PC-9 (cell line): ENCODE measurements around the gene CERCAM. TPM values are rescaled to one million over a fixed set of nuclear protein-coding genes. Genes with fewer than 3 reads are reported as not detected.
A peak's percentile ranks its signal among the peaks of the same experiment; 100 is the strongest.
"Not testable (repeated sequence)": the region's sequence is repeated elsewhere in the genome, so short reads cannot be mapped to it uniquely, and the experiment has no call there.

Experiments used
- BruUV-seq: library from RNA; stranded (reverse); fragments of 400-500 nt; replicated peaks from 2 replicates; lab custom pipeline; 2021; lab: Mats Ljungman, UMichigan
- CTCF ChIA-PET: fragments of 300-600 bp; sonication (Branson Sonifier 250); formaldehyde crosslinking; loops from one replicate; lab custom pipeline; 2022; ENCODE audit warnings: antibody characterized with exemption; lab: Charles Lee
- POLR2A ChIA-PET: fragments of 300-600 bp; sonication (Branson Sonifier 250); formaldehyde crosslinking; loops from one replicate; lab custom pipeline; 2022; ENCODE audit warnings: antibody characterized with exemption; ENCODE audit not compliant: unreplicated experiment; lab: Charles Lee
- DNase-seq, 2 experiments: peaks; one replicate each; pipeline versions ENCODE4 v3.0.0 to v3.0.0-alpha.2; 2015 to 2022; ENCODE audit warnings: mixed read lengths in 1 of 2
- H2AFZ ChIP-seq: fragments of 200-600 bp; sonication (generic); 2 replicates; pipeline ENCODE4 v1.8.1; 2017; ENCODE audit warnings: antibody characterized with exemption
- H3F3A ChIP-seq: fragments of 200-600 bp; sonication (generic); 2 replicates; pipeline ENCODE4 v1.8.1; 2017; ENCODE audit warnings: antibody characterized with exemption, mild to moderate bottlenecking, low read depth; ENCODE audit not compliant: insufficient read depth
- H3K27ac ChIP-seq: fragments of 200-600 bp; sonication (generic); 2 replicates; pipeline ENCODE4 v1.6.1; 2016; ENCODE audit warnings: mixed run types
- H3K27me3 ChIP-seq: fragments of 200-600 bp; sonication (generic); 2 replicates; pipeline ENCODE4 v1.6.1; 2016; ENCODE audit warnings: low read depth, mixed run types; ENCODE audit not compliant: insufficient read depth
- H3K36me3 ChIP-seq: fragments of 200-600 bp; sonication (generic); 2 replicates; pipeline ENCODE4 v1.6.1; 2016; ENCODE audit warnings: low read depth, mixed run types
- H3K4me1 ChIP-seq: fragments of 200-600 bp; sonication (generic); replicated peaks from 2 replicates; pipeline ENCODE4 v1.6.1; 2016; ENCODE audit warnings: mixed run types; ENCODE audit not compliant: insufficient read depth
- H3K4me2 ChIP-seq: fragments of 200-600 bp; sonication (generic); 2 replicates; pipeline ENCODE4 v1.6.1; 2017; ENCODE audit warnings: mixed run types
- H3K4me3 ChIP-seq: fragments of 200-600 bp; sonication (generic); 2 replicates; pipeline ENCODE4 v1.6.1; 2016; ENCODE audit warnings: mixed run types
- H3K79me2 ChIP-seq: fragments of 200-600 bp; sonication (generic); 2 replicates; pipeline ENCODE4 v1.6.1; 2017; ENCODE audit warnings: low read depth, mixed run types
- H3K9me2 ChIP-seq: fragments of 200-600 bp; sonication (generic); 2 replicates; pipeline ENCODE4 v1.8.1; 2017; ENCODE audit warnings: mild to moderate bottlenecking; ENCODE audit not compliant: insufficient read depth
- H3K9me3 ChIP-seq: fragments of 200-600 bp; sonication (generic); 2 replicates; pipeline ENCODE4 v1.8.1; 2016; ENCODE audit warnings: low read depth; ENCODE audit not compliant: insufficient read depth
- H4K20me1 ChIP-seq: fragments of 200-600 bp; sonication (generic); 2 replicates; pipeline ENCODE4 v1.8.1; 2017; ENCODE audit not compliant: insufficient read depth
- CTCF ChIP-seq: fragments of 200-600 bp; sonication (generic); conservative IDR thresholded peaks from 2 replicates; pipeline ENCODE4 v1.6.1; 2017; ENCODE audit warnings: mixed run types, antibody characterized with exemption, mild to moderate bottlenecking, moderate library complexity
- EZH2 ChIP-seq: fragments of 200-600 bp; sonication (generic); IDR thresholded peaks from 2 replicates; pipeline ENCODE4 v1.8.0; 2017; ENCODE audit warnings: antibody characterized with exemption, low read depth
- intact Hi-C: fragments of 100-400 bp; cut with micrococcal nuclease; formaldehyde crosslinking; loops from one replicate; pipeline ENCODE4 v1.10.0; 2022; ENCODE audit not compliant: unreplicated experiment
- total RNA-seq: library from RNA; stranded (reverse); gene quantifications from 2 replicates; pipeline ENCODE4 v1.2.3, GENCODE V29; 2021

Gene CERCAM
- total RNA-seq, 1 experiment from 2014 or later: 87.2 TPM

- Histone ChIP-seq H3K27me3 (no peaks in the 10 kb centered on the region), H2AFZ (peak overlapping the region; percentile 100), H3K27ac (no peak overlapping the region), H3K9me3 (no peaks in the 10 kb centered on the region), H3K9me2 (no peaks in the 10 kb centered on the region), H3K36me3 (no peaks in the 10 kb centered on the region), H3K4me2 (peak overlapping the region; percentile 94), H3F3A (peaks cover 9% of the 10 kb centered on the region), H3K4me1 (peaks cover 14% of the 10 kb centered on the region), H3K79me2 (no peaks in the 10 kb centered on the region), H4K20me1 (no peaks in the 10 kb centered on the region), H3K4me3 (peak overlapping the region; percentile 95)
- no peak for TF ChIP-seq CTCF
- TF ChIP-seq EZH2: no peak
- intact Hi-C loops: loop anchor here (2.0 kb wide), 3 partner anchors 35 to 59 kb away; partner anchors contain the start of genes ODF2 and URM1
- ChIA-PET POLR2A (interaction anchor here (0.6 to 1.2 kb wide), 6 partner anchors 8 to 1141 kb away, joined by 3 to 6 read pairs (median 4); partner anchors contain the start of genes SPOUT1 and URM1), CTCF (interaction anchor here (0.7 to 0.9 kb wide), 3 partner anchors 47 to 84 kb away, joined by 3 to 5 read pairs (median 3); partner anchors contain the start of gene GLE1)
- peak in 1 of 2 experiments; percentile 49 for DNase-seq
- no TSS peak for BruUV-seq
Observed at GRCh38 chr9:128421482-128421996, 882 bp downstream of the CERCAM start.

- Histone ChIP-seq H3K4me2 (peak overlapping the region; percentile 94; the same call in 1 of the 2 replicates), H3K4me1 (peaks cover 12% of the 10 kb centered on the region)
- POLR2A ChIA-PET: interaction anchor here (0.6 kb wide), 1 partner anchor 408 kb away, joined by 4 read pairs; the partner anchor contains the start of gene SPOUT1
- H3K9me3 ChIP-seq, CTCF ChIA-PET, H3K79me2 ChIP-seq, H3K27ac ChIP-seq, DNase-seq, H3F3A ChIP-seq, intact Hi-C loops, H3K9me2 ChIP-seq, H3K27me3 ChIP-seq, H3K36me3 ChIP-seq, H2AFZ ChIP-seq, H3K4me3 ChIP-seq, H4K20me1 ChIP-seq: not testable (repeated sequence)
- TSS peak; percentile 40 for BruUV-seq
Observed at GRCh38 chr9:128422022-128422782, 1.5 kb downstream of the CERCAM start.

GRCh38 chr9:128422783-128423150 lies 2.1 kb downstream of the CERCAM start:
- H2AFZ ChIP-seq: no peak overlapping the region
- BruUV-seq: no TSS peak
- H4K20me1 ChIP-seq: no peaks in the 10 kb centered on the region
- no peaks in the 10 kb centered on the region for H3K79me2 ChIP-seq
- peaks cover 12% of the 10 kb centered on the region for H3K4me1 ChIP-seq
- H3K4me3 ChIP-seq: no peak overlapping the region
- H3K27ac ChIP-seq: no peak overlapping the region
- no peak for TF ChIP-seq EZH2
- no peak for TF ChIP-seq CTCF
- H3K4me2 ChIP-seq: no peak overlapping the region
- intact Hi-C loops: no loop called here
- CTCF ChIA-PET: interaction anchor here (0.6 kb wide), 2 partner anchors 16 to 25 kb away, joined by 3 to 6 read pairs; no protein-coding TSS in a partner anchor
- no peaks in the 10 kb centered on the region for H3K9me2 ChIP-seq
- POLR2A ChIA-PET: interaction anchor here (0.7 kb wide), 1 partner anchor 263 kb away, joined by 4 read pairs; the partner anchor contains the start of gene BBLN
- peaks cover 8% of the 10 kb centered on the region for H3F3A ChIP-seq
- no peaks in the 10 kb centered on the region for H3K27me3 ChIP-seq
- DNase-seq: peak in 1 of 2 experiments; percentile 45
- H3K36me3 ChIP-seq: no peaks in the 10 kb centered on the region
- no peaks in the 10 kb centered on the region for H3K9me3 ChIP-seq

- not testable (repeated sequence) for BruUV-seq
- DNase-seq: peak; percentile 47 to 68
- CTCF ChIA-PET: interaction anchor here (0.6 to 0.7 kb wide), 4 partner anchors 16 to 395 kb away, joined by 3 to 12 read pairs (median 6); no protein-coding TSS in a partner anchor
Observed at GRCh38 chr9:128423356-128423755, 2.7 kb downstream of the CERCAM start.

More at GRCh38 chr9:128423356-128423755, 2.7 kb downstream of the CERCAM start:
- H4K20me1 ChIP-seq, intact Hi-C loops, H3K27ac ChIP-seq, H3K4me2 ChIP-seq, H3K79me2 ChIP-seq, H3K9me3 ChIP-seq, H3F3A ChIP-seq, H2AFZ ChIP-seq, H3K9me2 ChIP-seq, H3K36me3 ChIP-seq, H3K27me3 ChIP-seq, H3K4me3 ChIP-seq: not testable (repeated sequence)
- peaks cover 12% of the 10 kb centered on the region for H3K4me1 ChIP-seq
- POLR2A ChIA-PET: interaction anchor here (0.7 kb wide), 2 partner anchors 263 to 563 kb away, joined by 3 to 4 read pairs; partner anchors contain the start of gene BBLN
